GM23338 (cell line): ENCODE data around the gene LMO2. TPM values are rescaled to one million over a fixed set of nuclear protein-coding genes. Genes with fewer than 3 reads are reported as not detected.

Source experiments
- ATAC-seq: fragments of 200-7000 bp; cut with Tn5 transposase; 3 replicates; pipeline ENCODE4 v1.9.1; 2020
- DNase-seq: peaks from one replicate; pipeline ENCODE4 v3.0.0-alpha.2; 2015; ENCODE audit warnings: low spot score
- H2AFZ ChIP-seq: fragments of 200-600 bp; sonication (generic); 2 replicates; pipeline ENCODE4 v1.8.0; 2016; ENCODE audit warnings: antibody characterized with exemption, mild to moderate bottlenecking, moderate library complexity
- H3F3A ChIP-seq: fragments of 200-600 bp; sonication (generic); replicated peaks from 2 replicates; pipeline ENCODE4 v1.8.0; 2017; ENCODE audit warnings: antibody characterized with exemption, mixed run types, low read depth
- H3K27ac ChIP-seq: fragments of 200-600 bp; sonication (generic); 2 replicates; pipeline ENCODE4 v1.6.1; 2016; ENCODE audit warnings: low read depth
- H3K27me3 ChIP-seq: fragments of 200-600 bp; sonication (generic); 2 replicates; pipeline ENCODE4 v1.8.0; 2016; ENCODE audit warnings: mild to moderate bottlenecking, mixed run types, moderate library complexity; ENCODE audit not compliant: insufficient read depth
- H3K36me3 ChIP-seq: fragments of 200-600 bp; sonication (generic); 2 replicates; pipeline ENCODE4 v1.8.0; 2016; ENCODE audit warnings: mild to moderate bottlenecking; ENCODE audit not compliant: insufficient read depth
- H3K4me1 ChIP-seq: fragments of 200-600 bp; sonication (generic); 2 replicates; pipeline ENCODE4 v1.8.0; 2016; ENCODE audit warnings: mild to moderate bottlenecking, moderate library complexity; ENCODE audit not compliant: insufficient read depth
- H3K4me2 ChIP-seq: fragments of 200-600 bp; sonication (generic); 2 replicates; pipeline ENCODE4 v1.7.1; 2017; ENCODE audit warnings: mixed run types
- H3K4me3 ChIP-seq: fragments of 200-600 bp; sonication (generic); 2 replicates; pipeline ENCODE4 v1.6.1; 2016; ENCODE audit warnings: mixed run types
- H3K79me2 ChIP-seq: fragments of 200-600 bp; sonication (generic); replicated peaks from 2 replicates; pipeline ENCODE4 v1.8.0; 2017; ENCODE audit warnings: mild to moderate bottlenecking; ENCODE audit not compliant: insufficient read depth
- H3K9me2 ChIP-seq: fragments of 200-600 bp; sonication (generic); 2 replicates; pipeline ENCODE4 v1.8.0; 2017; ENCODE audit not compliant: insufficient read depth
- H4K20me1 ChIP-seq: fragments of 200-600 bp; sonication (generic); replicated peaks from 2 replicates; pipeline ENCODE4 v1.8.0; 2017; ENCODE audit warnings: mild to moderate bottlenecking; ENCODE audit not compliant: insufficient read depth
- H3K27ac Mint-ChIP-seq: 2 replicates; pipeline ENCODE4 v1.8.0; 2020; ENCODE audit warnings: inconsistent platforms, mild to moderate bottlenecking, moderate library complexity, mixed read lengths
- H3K27me3 Mint-ChIP-seq: 3 replicates; pipeline ENCODE4 v1.8.0; 2022; ENCODE audit warnings: low read depth, mild to moderate bottlenecking, moderate library complexity, mixed read lengths, inconsistent platforms; ENCODE audit not compliant: insufficient read depth, poor library complexity
- H3K36me3 Mint-ChIP-seq: 3 replicates; pipeline ENCODE4 v1.8.0; 2021; ENCODE audit warnings: low read depth, mild to moderate bottlenecking, inconsistent platforms, moderate library complexity, mixed read lengths
- H3K4me1 Mint-ChIP-seq: 3 replicates; pipeline ENCODE4 v1.8.0; 2020; ENCODE audit warnings: mild to moderate bottlenecking, inconsistent platforms, mixed read lengths
- H3K4me3 Mint-ChIP-seq: 3 replicates; pipeline ENCODE4 v1.8.0; 2021; ENCODE audit warnings: moderate library complexity, mild to moderate bottlenecking, inconsistent platforms, mixed read lengths
- H3K9me3 Mint-ChIP-seq: 3 replicates; pipeline ENCODE4 v1.8.0; 2020; ENCODE audit warnings: moderate library complexity, mild to moderate bottlenecking, inconsistent platforms, mixed read lengths
- CREB1 ChIP-seq: fragments of 250-450 bp; sonication (Bioruptor Pico); IDR thresholded peaks from 2 replicates; pipeline ENCODE4 v1.5.0; 2020; ENCODE audit warnings: low read depth, mild to moderate bottlenecking, moderate library complexity
- EZH2 ChIP-seq: fragments of 200-600 bp; sonication (generic); IDR thresholded peaks from one replicate; pipeline ENCODE4 v1.8.0; 2017; ENCODE audit warnings: antibody characterized with exemption, mild to moderate bottlenecking, low read depth; ENCODE audit not compliant: unreplicated experiment
- JUNB ChIP-seq: IDR thresholded peaks from one replicate; pipeline ENCODE4 v1.6.1; 2016; ENCODE audit warnings: antibody characterized with exemption; ENCODE audit not compliant: unreplicated experiment
- POLR2AphosphoS5 ChIP-seq: IDR thresholded peaks from 2 replicates; pipeline ENCODE4 v1.6.1; 2016; ENCODE audit warnings: antibody characterized with exemption, low read depth
- REST ChIP-seq: IDR thresholded peaks from one replicate; pipeline ENCODE4 v1.6.1; 2018; ENCODE audit warnings: antibody characterized with exemption; ENCODE audit not compliant: unreplicated experiment
- ZNF114 ChIP-seq: fragments of 250-450 bp; sonication (Bioruptor Pico); IDR thresholded peaks from 2 replicates; pipeline ENCODE4 v1.5.0; 2020; ENCODE audit warnings: mild to moderate bottlenecking, moderate library complexity
- polyA plus RNA-seq: library from polyadenylated mRNA; unstranded; fragments of >200 nt; fragmentation: Nextera tagmentation; extraction: Ambion mirVana; gene quantifications from 2 replicates; pipeline ENCODE4 v1.2.1, GENCODE V29; 2016
- total RNA-seq: library from RNA; depleted of rRNA; stranded (reverse); fragments of >200 nt; shearing (Covaris generic); gene quantifications from 2 replicates; pipeline ENCODE4 v1.2.3, GENCODE V29; 2014

The LMO2 gene
- total and polyA plus RNA-seq, 2 experiments from 2014 or later, result 1.4 to 3.1 TPM

- TF ChIP-seq REST (no peak), JUNB (no peak), CREB1 (CRISPR knock-in tag) (no peak)
These were observed 3.9 kb upstream of the LMO2 start (continued) for GRCh38 chr11:33895752-33896137.

GRCh38 chr11:33894398-33894746 is 2.5 kb upstream of the LMO2 start:
- no peak for TF ChIP-seq ZNF114 (CRISPR knock-in tag)
- TF ChIP-seq CREB1 (CRISPR knock-in tag), result no peak
- H3K9me3 Mint-ChIP-seq, result no peaks in the 10 kb centered on the region; the same call in 1 of the 3 replicates

GRCh38 chr11:33893711-33894397 is 2.0 kb upstream of the LMO2 start:
- Mint-ChIP-seq H3K27ac (no peak overlapping the region), H3K4me1 (peaks cover 22% of the 10 kb centered on the region), H3K4me3 (no peak overlapping the region), H3K9me3 (no peaks in the 10 kb centered on the region; the same call in 1 of the 3 replicates), H3K27me3 (peaks cover 4% of the 10 kb centered on the region), H3K36me3 (no peaks in the 10 kb centered on the region)
- no peak overlapping the region for H3K4me2 ChIP-seq
- ATAC-seq (no peak), DNase-seq (no peak)
- H4K20me1 ChIP-seq, result no peaks in the 10 kb centered on the region
- H3K27ac ChIP-seq, result no peak overlapping the region
- H2AFZ ChIP-seq, result no peak overlapping the region; the same call in 1 of the 2 replicates
- no peaks in the 10 kb centered on the region for H3K79me2 ChIP-seq
- H3K4me1 ChIP-seq, result peaks cover 6% of the 10 kb centered on the region
- TF ChIP-seq EZH2 (no peak), POLR2AphosphoS5 (no peak)
- no peaks in the 10 kb centered on the region for H3K9me2 ChIP-seq
- H3K27me3 ChIP-seq, result no peaks in the 10 kb centered on the region
- H3F3A ChIP-seq, result no peaks in the 10 kb centered on the region
- no peak overlapping the region for H3K4me3 ChIP-seq
- no peaks in the 10 kb centered on the region for H3K36me3 ChIP-seq

More at GRCh38 chr11:33894398-33894746, 2.5 kb upstream of the LMO2 start:
- no peaks in the 10 kb centered on the region for H3K79me2 ChIP-seq
- H3K27me3 ChIP-seq, result no peaks in the 10 kb centered on the region
- no peaks in the 10 kb centered on the region for H4K20me1 ChIP-seq
- H3K4me3 Mint-ChIP-seq, result no peak overlapping the region
- H3K27ac ChIP-seq, result no peak overlapping the region
- peaks cover 4% of the 10 kb centered on the region for H3K27me3 Mint-ChIP-seq
- H3K36me3 Mint-ChIP-seq, result no peaks in the 10 kb centered on the region
- peaks cover 6% of the 10 kb centered on the region for H3K4me1 ChIP-seq
- no peak overlapping the region for H3K4me3 ChIP-seq
- peaks cover 22% of the 10 kb centered on the region for H3K4me1 Mint-ChIP-seq
- no peak overlapping the region for H3K27ac Mint-ChIP-seq
- H2AFZ ChIP-seq, result no peak overlapping the region; the same call in 1 of the 2 replicates
- H3K4me2 ChIP-seq, result no peak overlapping the region
- no peak for DNase-seq
- H3K9me2 ChIP-seq, result no peaks in the 10 kb centered on the region
- H3K36me3 ChIP-seq, result no peaks in the 10 kb centered on the region
- no peak for ATAC-seq
- no peaks in the 10 kb centered on the region for H3F3A ChIP-seq
